ENCODE results near the gene KLHL18. TPM values are rescaled to one million over a fixed set of nuclear protein-coding genes. Genes with fewer than 3 reads are reported as not detected.

Gene KLHL18
- polyA plus RNA-seq, 3 donors = 43.4 to 63.3 (median 45.3) TPM

DNA sequence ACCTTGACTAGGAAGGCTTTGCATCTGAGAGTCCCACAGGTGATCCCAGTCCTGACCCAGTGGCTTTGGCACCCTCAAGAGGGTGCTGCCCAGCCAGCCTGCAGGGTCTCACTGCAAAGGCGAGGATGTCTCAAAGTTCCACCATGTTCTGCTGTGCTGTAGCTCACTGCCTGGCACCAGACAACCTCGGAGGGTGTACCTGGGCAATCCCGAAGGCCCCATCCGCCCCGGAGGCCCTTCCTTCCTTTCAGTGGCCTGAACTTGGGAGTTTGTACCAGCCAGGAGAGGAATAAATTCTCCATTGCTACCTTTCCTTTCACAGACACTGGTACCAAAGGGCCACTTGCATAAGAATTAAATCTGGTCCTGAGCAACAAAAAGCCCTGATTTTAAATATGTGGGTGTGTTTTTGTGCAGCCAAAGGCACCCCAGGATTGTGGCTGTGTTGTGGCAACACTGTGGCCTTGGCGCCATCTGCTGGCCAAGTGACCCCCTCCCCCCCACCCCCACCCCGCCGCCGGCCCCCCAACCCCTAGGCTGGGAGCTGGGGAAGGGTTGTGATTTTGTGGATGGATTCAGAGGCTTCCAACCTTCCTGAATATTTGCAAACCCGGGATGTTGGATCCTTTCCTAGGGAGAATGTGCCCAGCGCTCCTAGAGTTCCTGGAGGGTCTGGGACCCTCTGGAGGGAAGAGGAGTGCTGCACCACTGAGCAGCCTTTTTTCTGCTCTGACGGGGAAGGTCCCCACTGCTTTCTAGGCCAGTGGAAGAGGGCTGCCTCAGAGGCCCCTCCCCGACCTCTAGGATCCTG lies 88.3 kb downstream of the KLHL18 start:
- peak in 2 of 3 donors; percentile 31 to 32 for DNase-seq
- Mint-ChIP-seq H3K27ac (peak overlapping the region in 1 of 7 donors; percentile 8), H3K27me3 (ENCODE audit: low read depth in 3 of 3) (peaks cover 0 to 1% (median 0%) of the 10 kb centered on the region in 3 donors), H3K36me3 (no peaks in the 10 kb centered on the region), H3K9me3 (peaks cover 0 to 1% (median 0%) of the 10 kb centered on the region in 7 donors), H3K4me1 (peaks cover 32% of the 10 kb centered on the region), H3K4me3 (no peak overlapping the region)
- Histone ChIP-seq H3K36me3 (replicated peaks in 1 of 2; ENCODE audit: control insufficient read depth in 1 of 2, insufficient read depth in 2 of 2, low read length in 2 of 2) (no peaks in the 10 kb centered on the region), H3K4me2 (replicated peaks; ENCODE audit: extremely low read depth, low read length, poor library complexity, severe bottlenecking) (no peak overlapping the region), H3K79me2 (ENCODE audit: insufficient read depth, low read length) (no peaks in the 10 kb centered on the region), H2AFZ (ENCODE audit: insufficient read depth, low read depth, low read length, poor library complexity, severe bottlenecking) (peak overlapping the region; percentile 14), H3K4me1 (ENCODE audit: control insufficient read depth in 1 of 2, insufficient read depth in 2 of 2, low read length in 2 of 2) (peaks cover 25 to 30% of the 10 kb centered on the region in 2 donors), H3K9me3 (replicated peaks in 1 of 2; ENCODE audit: control insufficient read depth in 1 of 2, insufficient read depth in 1 of 2, low read length in 2 of 2) (no peaks in the 10 kb centered on the region), H3K4me3 (replicated peaks in 1 of 3; ENCODE audit: low read depth in 2 of 3, low read length in 3 of 3) (no peak overlapping the region), H3K27ac (ENCODE audit: low read depth in 1 of 2, low read length in 2 of 2) (peak overlapping the region in 1 of 2 donors; percentile 45), H3K9ac (ENCODE audit: insufficient read depth, low read length, poor library complexity, severe bottlenecking) (no peak overlapping the region), H3K27me3 (ENCODE audit: control insufficient read depth in 2 of 2, insufficient read depth in 2 of 2, low read length in 2 of 2) (no peaks in the 10 kb centered on the region), H4K20me1 (ENCODE audit: insufficient read depth, low read length) (no peaks in the 10 kb centered on the region)
- WGBS (ENCODE audit: insufficient coverage) = 53% methylated on average over 5 of the region's 13 CpGs
- TF ChIP-seq, protein P1, sequence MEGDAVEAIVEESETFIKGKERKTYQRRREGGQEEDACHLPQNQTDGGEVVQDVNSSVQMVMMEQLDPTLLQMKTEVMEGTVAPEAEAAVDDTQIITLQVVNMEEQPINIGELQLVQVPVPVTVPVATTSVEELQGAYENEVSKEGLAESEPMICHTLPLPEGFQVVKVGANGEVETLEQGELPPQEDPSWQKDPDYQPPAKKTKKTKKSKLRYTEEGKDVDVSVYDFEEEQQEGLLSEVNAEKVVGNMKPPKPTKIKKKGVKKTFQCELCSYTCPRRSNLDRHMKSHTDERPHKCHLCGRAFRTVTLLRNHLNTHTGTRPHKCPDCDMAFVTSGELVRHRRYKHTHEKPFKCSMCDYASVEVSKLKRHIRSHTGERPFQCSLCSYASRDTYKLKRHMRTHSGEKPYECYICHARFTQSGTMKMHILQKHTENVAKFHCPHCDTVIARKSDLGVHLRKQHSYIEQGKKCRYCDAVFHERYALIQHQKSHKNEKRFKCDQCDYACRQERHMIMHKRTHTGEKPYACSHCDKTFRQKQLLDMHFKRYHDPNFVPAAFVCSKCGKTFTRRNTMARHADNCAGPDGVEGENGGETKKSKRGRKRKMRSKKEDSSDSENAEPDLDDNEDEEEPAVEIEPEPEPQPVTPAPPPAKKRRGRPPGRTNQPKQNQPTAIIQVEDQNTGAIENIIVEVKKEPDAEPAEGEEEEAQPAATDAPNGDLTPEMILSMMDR (IDR thresholded peaks at IDR 0.05) = peak; percentile 56
- intact Hi-C loops (cut with micrococcal nuclease) = no loop called here

DNA sequence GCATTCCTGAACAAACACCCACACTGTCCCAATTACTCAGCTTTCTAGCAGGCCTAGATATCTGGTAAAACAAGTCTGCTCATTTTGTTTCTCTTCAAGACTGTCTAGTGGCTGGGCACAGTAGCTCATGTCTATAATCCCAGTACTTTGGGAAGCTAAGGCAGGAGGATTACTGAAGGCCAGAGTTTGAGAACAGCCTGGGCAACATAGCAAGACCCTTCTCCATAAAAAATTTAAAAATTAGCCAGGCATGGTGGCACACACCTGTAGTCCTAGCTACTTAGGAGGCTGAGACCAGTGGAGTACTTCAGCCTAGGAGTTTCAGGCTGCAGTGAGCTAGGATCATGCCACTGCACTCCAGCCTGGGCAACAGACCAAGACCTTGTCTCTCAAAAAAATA lies 91.8 kb downstream of the KLHL18 start:
- H3K27me3 Mint-ChIP-seq (ENCODE audit: low read depth in 3 of 3) = peaks cover 0 to 2% (median 0%) of the 10 kb centered on the region in 3 donors
- no peaks in the 10 kb centered on the region for H3K9me3 Mint-ChIP-seq
- DNase-seq = no peak
- Histone ChIP-seq H3K4me3 (replicated peaks in 1 of 3; ENCODE audit: low read depth in 2 of 3, low read length in 3 of 3) (no peak overlapping the region), H2AFZ (ENCODE audit: insufficient read depth, low read depth, low read length, poor library complexity, severe bottlenecking) (no peak overlapping the region), H3K4me2 (replicated peaks; ENCODE audit: extremely low read depth, low read length, poor library complexity, severe bottlenecking) (no peak overlapping the region), H3K4me1 (ENCODE audit: control insufficient read depth in 1 of 2, insufficient read depth in 2 of 2, low read length in 2 of 2) (peaks cover 53 to 62% of the 10 kb centered on the region in 2 donors), H3K27me3 (ENCODE audit: control insufficient read depth in 2 of 2, insufficient read depth in 2 of 2, low read length in 2 of 2) (no peaks in the 10 kb centered on the region), H3K36me3 (replicated peaks in 1 of 2; ENCODE audit: control insufficient read depth in 1 of 2, insufficient read depth in 2 of 2, low read length in 2 of 2) (no peaks in the 10 kb centered on the region), H3K27ac (ENCODE audit: low read depth in 1 of 2, low read length in 2 of 2) (no peak overlapping the region), H3K9ac (ENCODE audit: insufficient read depth, low read length, poor library complexity, severe bottlenecking) (no peak overlapping the region), H3K79me2 (ENCODE audit: insufficient read depth, low read length) (peaks cover 11% of the 10 kb centered on the region), H4K20me1 (ENCODE audit: insufficient read depth, low read length) (no peaks in the 10 kb centered on the region), H3K9me3 (replicated peaks in 1 of 2; ENCODE audit: control insufficient read depth in 1 of 2, insufficient read depth in 1 of 2, low read length in 2 of 2) (no peaks in the 10 kb centered on the region)
- intact Hi-C loops (cut with micrococcal nuclease) = no loop called here
- no peaks in the 10 kb centered on the region for H3K36me3 Mint-ChIP-seq
- H3K27ac Mint-ChIP-seq = no peak overlapping the region
- H3K4me3 Mint-ChIP-seq = no peak overlapping the region
- peaks cover 54% of the 10 kb centered on the region for H3K4me1 Mint-ChIP-seq
- TF ChIP-seq, protein P1 (IDR thresholded peaks at IDR 0.05) = no peak
